T1000 (cell line): Measurements from ENCODE around the gene UQCRHL.
"Not testable (repeated sequence)": the region's sequence is repeated elsewhere in the genome, so short reads cannot be mapped to it uniquely, and the experiment has no call there.

Source experiments
- DNase-seq: peaks from one replicate; lab custom pipeline; 2025; ENCODE audit warnings: mixed read lengths; lab: John Stamatoyannopoulos, UW

The UQCRHL gene

GRCh38 chr1:15835205-15835740, 27.8 kb upstream of the UQCRHL start:
- no peak for DNase-seq

- DNase-seq = peak; percentile 71
Measured at GRCh38 chr1:15834406-15835204, 27.2 kb upstream of the UQCRHL start.

DNA sequence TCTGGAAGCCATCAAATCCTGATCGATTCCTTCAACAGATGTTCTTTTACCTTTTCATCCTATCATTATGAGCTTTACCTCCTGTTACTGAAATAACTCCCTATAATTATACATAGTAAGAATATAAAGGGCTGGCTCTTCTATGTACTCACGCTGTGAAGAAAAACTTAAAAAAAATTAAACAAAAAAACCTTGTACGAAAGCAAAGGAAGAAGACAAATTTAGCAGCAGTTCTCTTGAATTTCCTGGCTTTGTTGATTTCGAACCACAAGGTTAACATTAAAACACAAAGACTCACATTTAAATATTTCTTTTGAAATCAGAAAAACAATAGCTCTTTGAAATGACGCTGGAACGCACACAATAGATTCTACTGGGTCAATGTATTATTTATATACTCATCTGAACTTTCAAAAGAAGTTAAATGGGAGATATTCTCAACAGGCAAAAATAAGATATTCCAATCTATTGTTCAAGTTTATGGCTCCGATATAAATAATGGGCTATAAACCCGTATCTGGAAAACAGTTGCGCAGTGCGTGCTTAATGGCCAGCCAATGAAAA, 26.5 kb upstream of the UQCRHL start:
- DNase-seq = no peak

- DNase-seq = peak; percentile 48
Measured at GRCh38 chr1:15833069-15833679, 25.7 kb upstream of the UQCRHL start.

- DNase-seq = no peak
Measured at GRCh38 chr1:15830258-15830657, 22.8 kb upstream of the UQCRHL start.

GRCh38 chr1:15828931-15829330, 21.5 kb upstream of the UQCRHL start:
- DNase-seq = not testable (repeated sequence)

DNA sequence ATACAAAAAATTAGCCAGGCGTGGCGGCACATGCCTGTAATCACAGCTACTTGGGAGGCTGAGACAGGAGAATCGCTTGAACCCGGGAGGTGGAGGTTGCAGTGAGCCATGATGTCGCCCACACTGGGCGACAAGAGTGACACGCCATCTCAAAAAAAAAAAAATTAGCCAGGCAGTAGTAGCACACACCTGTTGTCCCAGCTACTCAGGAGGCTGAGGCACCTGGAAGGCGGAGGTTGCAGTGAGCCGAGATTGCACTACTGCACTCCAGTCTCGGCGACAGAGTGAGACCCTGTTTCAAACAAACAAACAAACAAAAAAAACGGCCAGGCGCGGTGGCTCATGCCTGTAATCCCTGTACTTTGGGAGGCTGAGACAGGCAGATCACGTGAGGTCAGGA, 20.1 kb upstream of the UQCRHL start:
- not testable (repeated sequence) for DNase-seq

DNA sequence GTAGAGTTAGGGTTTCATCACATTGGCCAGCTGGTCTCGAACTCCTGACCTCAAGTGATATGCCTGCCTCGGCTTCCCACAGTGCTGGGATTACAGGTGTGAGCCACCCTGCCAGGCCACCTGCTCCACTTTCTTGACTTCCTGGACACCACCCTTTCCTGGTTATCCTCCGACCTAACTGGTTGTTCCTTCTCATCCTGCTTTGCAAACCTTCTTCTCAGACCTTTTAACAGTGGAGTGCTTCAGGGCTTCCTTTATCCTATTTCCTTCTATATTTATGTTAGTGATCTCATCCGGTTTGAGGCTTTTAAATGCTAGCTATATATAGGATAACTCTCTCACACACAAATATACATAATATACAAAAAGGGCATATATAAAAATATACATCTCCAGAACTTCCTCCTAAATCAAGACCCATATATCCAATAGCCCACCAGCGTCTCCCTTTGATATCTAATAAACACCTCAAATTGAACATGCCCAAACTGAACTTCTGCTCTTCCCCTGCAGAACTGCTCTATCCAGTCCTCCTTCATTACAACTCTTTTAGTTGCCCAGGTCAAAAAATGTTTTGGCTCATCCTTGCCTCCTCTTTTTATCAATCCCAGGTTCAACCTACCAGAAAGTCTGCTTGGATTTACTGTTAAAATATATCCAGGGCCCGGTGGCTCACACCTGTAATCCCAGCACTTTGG, 19.5 kb upstream of the UQCRHL start:
- DNase-seq = no peak

GRCh38 chr1:15825800-15826199, 18.4 kb upstream of the UQCRHL start:
- no peak for DNase-seq

- DNase-seq = no peak
Measured at GRCh38 chr1:15820478-15820877, 13.0 kb upstream of the UQCRHL start.

- no peak for DNase-seq
Measured at GRCh38 chr1:15816674-15817073, 9.2 kb upstream of the UQCRHL start.

DNA sequence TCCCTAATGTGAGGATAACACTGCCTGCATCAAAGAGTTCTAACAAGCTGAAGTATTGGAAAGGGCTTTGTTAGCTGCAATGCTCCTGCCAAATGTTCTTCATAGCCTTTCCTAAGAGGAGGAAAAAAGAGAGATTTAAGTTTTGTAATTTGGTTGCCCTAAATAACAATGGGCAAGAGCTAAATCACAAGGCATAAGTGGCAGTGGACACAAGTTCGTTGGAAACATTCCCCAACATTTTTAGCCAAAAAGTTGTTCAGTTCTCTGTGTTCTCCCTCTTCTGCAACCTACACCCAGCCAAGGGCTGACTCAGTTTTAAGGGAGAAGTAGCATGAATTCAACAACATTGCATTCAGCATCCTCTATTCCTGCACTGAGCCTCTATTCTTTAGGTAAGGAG, 2.6 kb upstream of the UQCRHL start:
- DNase-seq = no peak

DNA sequence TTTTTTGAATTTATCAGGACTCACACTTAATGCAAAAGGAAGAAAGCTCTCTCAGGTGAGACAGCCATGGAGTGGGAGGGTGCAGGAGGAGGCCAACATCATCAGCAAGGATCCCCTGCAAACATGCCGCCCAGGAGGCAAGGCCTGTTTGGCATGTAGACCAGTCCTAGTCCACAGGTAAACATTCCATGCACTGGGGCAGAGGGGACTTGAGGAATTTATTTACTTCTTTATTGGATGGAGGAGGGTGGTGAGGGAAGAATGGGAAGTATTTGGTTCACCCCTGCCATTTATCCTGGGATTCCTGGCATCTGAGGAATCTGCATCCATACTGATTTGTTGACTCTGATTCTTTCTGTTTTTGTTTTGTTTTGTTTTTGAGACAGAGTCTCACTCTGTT, 1.5 kb upstream of the UQCRHL start:
- no peak for DNase-seq

DNA sequence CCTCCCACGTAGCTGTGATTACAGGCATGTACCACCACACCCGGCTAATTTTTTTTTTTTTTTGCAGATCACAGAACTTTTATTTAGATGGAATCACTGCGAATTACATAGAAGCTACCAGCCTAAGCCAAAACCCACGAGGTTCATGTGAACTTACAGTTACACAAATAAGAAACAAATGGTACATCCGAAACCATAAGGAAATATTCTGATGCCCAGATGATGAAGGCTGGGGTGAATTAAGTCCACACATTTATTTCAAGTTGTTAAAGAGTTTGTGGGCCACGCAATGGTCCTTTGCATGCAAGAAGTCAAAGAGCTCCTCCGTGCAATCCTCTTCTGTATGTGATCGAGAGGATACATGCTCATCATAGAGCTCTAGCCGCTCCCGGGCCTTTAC, 328 bp downstream of the UQCRHL start:
- DNase-seq = no peak

- DNase-seq = no peak
Measured at GRCh38 chr1:15804060-15804459, 3.4 kb downstream of the UQCRHL start.

- no peak for DNase-seq
Measured at GRCh38 chr1:15803380-15803779, 4.1 kb downstream of the UQCRHL start.

- no peak for DNase-seq
Measured at GRCh38 chr1:15802234-15802965, 5.0 kb downstream of the UQCRHL start.

DNA sequence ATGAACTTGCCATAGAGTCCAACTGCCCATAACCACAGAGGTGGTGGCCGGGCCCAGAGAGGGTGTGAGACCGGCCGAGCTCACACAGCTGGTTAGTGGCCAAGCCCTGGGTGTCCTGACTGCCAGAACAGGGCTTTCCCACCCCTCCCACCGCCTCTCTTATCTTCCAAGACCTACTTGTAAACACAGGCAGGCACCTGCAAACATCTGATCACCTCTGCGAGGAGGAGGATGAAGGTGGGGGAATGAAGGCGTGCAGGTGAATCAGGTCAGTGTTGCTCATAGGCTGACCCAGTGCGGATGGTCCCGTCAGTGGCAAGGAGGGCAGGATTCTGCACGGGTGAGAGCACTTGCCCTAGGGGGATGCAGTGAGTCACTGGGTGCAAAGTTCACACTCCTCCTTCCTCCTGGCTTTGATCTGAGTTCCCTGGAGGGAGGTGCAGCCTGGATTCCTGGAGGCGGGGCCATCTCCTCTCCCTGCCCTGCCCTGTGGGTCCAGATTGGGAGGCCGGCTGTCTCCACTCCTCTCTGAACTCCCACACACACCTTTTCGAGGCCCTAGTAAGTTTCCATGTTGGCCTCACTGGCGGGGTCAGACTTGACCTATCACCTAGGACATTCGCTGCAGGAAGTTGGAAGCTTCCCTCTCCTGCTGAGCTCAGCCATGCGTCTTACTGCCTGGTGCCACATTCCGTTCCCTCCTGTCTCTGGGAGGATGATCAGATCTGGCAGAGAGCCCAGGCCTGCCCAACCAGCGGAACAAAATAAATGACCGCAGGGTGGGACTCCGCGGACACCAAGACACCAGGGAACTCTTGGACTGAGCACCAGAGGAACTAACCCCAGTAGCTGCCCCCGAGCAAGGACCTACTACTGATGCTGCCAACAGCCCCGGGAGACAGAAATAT, 7.3 kb downstream of the UQCRHL start:
- peak; percentile 92 for DNase-seq

- peak; percentile 95 for DNase-seq
Measured at GRCh38 chr1:15799004-15799867, 8.2 kb downstream of the UQCRHL start.
